Bronchial epithelial cell (primary cell): Measurements from ENCODE around the gene SLC50A1. TPM values are rescaled to one million over a fixed set of nuclear protein-coding genes. Genes with fewer than 3 reads are reported as not detected.
"Not testable (repeated sequence)": the region's sequence is repeated elsewhere in the genome, so short reads cannot be mapped to it uniquely, and the experiment has no call there.

Experiments used
- DNase-seq: peaks from one replicate; pipeline ENCODE4 v3.0.0-alpha.2; 2010; ENCODE audit warnings: low read depth
- FAIRE-seq: peaks from 2 replicates; lab custom pipeline; 2011; peaks lifted over from hg19 to GRCh38; lab: Jason Lieb, UNC
- H3K27me3 ChIP-seq: 2 replicates; pipeline ENCODE4 v1.5.1; 2011; ENCODE audit warnings: low read length; ENCODE audit not compliant: control insufficient read depth, insufficient read depth
- H3K36me3 ChIP-seq: 2 replicates; pipeline ENCODE4 v1.5.1; 2011; ENCODE audit warnings: low read length; ENCODE audit not compliant: control insufficient read depth, insufficient read depth
- H3K4me3 ChIP-seq: 2 replicates; pipeline ENCODE4 v1.5.1; 2011; ENCODE audit warnings: mild to moderate bottlenecking, low read depth, low read length, control low read depth
- CTCF ChIP-seq: IDR thresholded peaks from 2 replicates; pipeline ENCODE4 v1.5.1; 2011; ENCODE audit warnings: mild to moderate bottlenecking, moderate library complexity, low read length, control low read depth, inconsistent platforms; ENCODE audit not compliant: insufficient read depth, severe bottlenecking
- total RNA-seq: library from RNA; depleted of rRNA; stranded (reverse); fragments of >200 nt; gene quantifications from 2 replicates; pipeline ENCODE4 v1.2.1, GENCODE V29; 2014

The SLC50A1 gene
- total RNA-seq, 1 donor from 2014 or later: 149 TPM

DNA sequence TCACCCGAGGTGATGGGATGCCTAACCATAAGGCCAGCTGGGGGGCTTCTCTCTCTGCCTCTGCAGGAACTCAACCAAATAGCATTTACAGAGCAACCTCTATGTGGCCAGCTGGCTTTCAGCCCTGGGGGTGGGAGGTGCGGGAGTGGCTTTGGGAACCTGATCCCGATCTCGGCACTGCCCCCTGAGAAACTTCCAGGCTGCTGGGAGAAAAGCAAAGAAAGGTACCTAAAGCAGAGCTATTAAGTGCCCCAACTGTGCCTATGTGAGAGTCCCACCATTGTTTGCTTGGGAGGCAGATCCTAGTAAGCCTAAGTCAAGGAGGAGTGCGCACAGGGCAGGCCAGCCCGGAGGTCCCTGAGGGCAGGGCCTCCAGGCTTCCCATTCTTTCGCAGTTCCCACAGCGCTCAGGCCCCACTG lies 30.4 kb downstream of the SLC50A1 start:
- Histone ChIP-seq H3K4me3 (no peak overlapping the region), H3K36me3 (peaks cover 3% of the 10 kb centered on the region), H3K27me3 (no peaks in the 10 kb centered on the region)
- no peak for FAIRE-seq
- TF ChIP-seq CTCF: no peak
- no peak for DNase-seq

GRCh38 chr1:155166471-155167165 lies 31.0 kb downstream of the SLC50A1 start:
- no peak overlapping the region for H3K4me3 ChIP-seq
- TF ChIP-seq CTCF: no peak
- no peak for DNase-seq
- no peak for FAIRE-seq
- H3K27me3 ChIP-seq: no peaks in the 10 kb centered on the region
- peaks cover 3% of the 10 kb centered on the region for H3K36me3 ChIP-seq

GRCh38 chr1:155167166-155168104 lies 31.8 kb downstream of the SLC50A1 start:
- FAIRE-seq (no peak), DNase-seq (peak; percentile 72)
- Histone ChIP-seq H3K27me3 (no peaks in the 10 kb centered on the region), H3K4me3 (no peak overlapping the region), H3K36me3 (peaks cover 3% of the 10 kb centered on the region)
- TF ChIP-seq CTCF: peak; percentile 94

DNA sequence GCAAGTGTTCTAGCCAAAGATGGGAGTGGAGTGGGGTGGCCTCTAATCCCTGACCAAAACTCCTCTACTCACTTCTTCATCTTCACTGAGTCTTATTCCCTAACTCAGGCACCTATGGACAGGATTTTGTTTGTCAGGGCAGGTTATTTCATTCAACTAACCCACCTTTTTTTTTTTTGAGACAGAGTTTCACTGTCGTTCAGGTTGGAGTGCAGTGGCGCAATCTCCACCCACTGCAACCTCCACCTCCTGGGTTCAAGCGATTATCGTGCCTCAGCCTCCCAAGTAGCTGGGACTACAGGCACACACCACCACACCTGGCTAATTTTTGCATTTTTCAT lies 32.4 kb downstream of the SLC50A1 start:
- H3K4me3 ChIP-seq, DNase-seq, FAIRE-seq, H3K27me3 ChIP-seq, H3K36me3 ChIP-seq: not testable (repeated sequence)

GRCh38 chr1:155168456-155169210 lies 33.0 kb downstream of the SLC50A1 start:
- no peaks in the 10 kb centered on the region for H3K27me3 ChIP-seq
- no peak for TF ChIP-seq CTCF
- DNase-seq (no peak), FAIRE-seq (no peak)
- H3K36me3 ChIP-seq: peaks cover 3% of the 10 kb centered on the region
- H3K4me3 ChIP-seq: no peak overlapping the region

DNA sequence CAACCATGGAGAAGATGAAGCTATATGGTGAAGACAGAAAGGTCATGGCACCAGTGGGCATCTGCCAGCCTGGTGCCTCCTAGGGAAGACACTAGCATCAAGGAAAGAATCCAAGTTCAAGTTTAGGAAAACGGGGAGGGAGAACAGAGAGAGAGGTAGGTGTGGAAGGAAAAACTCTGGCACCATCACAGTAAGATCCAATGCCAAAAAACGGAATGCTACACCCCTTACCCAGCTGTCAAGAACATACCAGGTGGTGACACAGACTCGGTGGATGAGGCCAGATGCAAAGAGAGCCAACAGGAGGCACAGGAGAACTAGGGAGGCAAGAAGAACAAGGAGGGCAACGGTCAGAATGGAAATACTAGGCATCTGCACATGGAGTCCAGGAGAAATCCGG lies 33.9 kb downstream of the SLC50A1 start:
- Histone ChIP-seq H3K27me3 (no peaks in the 10 kb centered on the region), H3K4me3 (no peak overlapping the region), H3K36me3 (peaks cover 3% of the 10 kb centered on the region)
- no peak for TF ChIP-seq CTCF
- FAIRE-seq: no peak
- DNase-seq: no peak
